Measurements from ENCODE around the gene EDNRB. TPM values are rescaled to one million over a fixed set of nuclear protein-coding genes. Genes with fewer than 3 reads are reported as not detected.

The EDNRB gene
- polyA plus RNA-seq, 1 donor (not counting 4 experiments of a cell fraction or from before 2014, with no cell fraction given): 0.01 TPM

DNA sequence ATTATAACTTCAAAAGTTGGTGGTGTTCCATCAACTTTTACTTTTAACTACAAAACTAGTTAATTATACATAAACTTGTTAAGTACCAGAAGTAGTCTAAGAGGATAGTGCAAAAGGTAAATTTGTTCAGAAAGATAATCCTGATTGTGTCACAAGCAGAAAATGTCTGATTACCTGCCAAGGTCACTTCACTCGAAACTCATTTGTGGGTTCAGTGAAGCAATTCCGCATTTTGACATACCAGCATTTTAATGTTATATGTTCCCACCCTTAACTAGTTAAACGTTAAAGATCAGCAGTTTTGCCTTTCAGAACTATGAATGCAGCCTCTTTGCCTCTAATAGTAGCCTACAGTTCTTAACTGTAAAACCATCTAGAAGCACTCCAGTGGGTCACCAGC is 5.6 kb downstream of the EDNRB start:
- H3K9me1 ChIP-seq (ENCODE audit: control insufficient read depth, extremely low read depth, insufficient read depth, low read length): no peaks in the 10 kb centered on the region
- no peak overlapping the region for H2AFZ ChIP-seq (ENCODE audit: control insufficient read depth, low read length)
- H3K79me2 ChIP-seq (ENCODE audit: control insufficient read depth, insufficient read depth, low read length): no peaks in the 10 kb centered on the region
- H3K4me3 ChIP-seq (ENCODE audit: control insufficient read depth in 2 of 3, extremely low read depth in 1 of 3, insufficient read depth in 2 of 3, low read depth in 1 of 3, low read length in 3 of 3): no peak overlapping the region
- TF ChIP-seq EZH2 (IDR thresholded peaks at IDR 0.05; ENCODE audit: low read length): no peak
- TF ChIP-seq, protein P1, sequence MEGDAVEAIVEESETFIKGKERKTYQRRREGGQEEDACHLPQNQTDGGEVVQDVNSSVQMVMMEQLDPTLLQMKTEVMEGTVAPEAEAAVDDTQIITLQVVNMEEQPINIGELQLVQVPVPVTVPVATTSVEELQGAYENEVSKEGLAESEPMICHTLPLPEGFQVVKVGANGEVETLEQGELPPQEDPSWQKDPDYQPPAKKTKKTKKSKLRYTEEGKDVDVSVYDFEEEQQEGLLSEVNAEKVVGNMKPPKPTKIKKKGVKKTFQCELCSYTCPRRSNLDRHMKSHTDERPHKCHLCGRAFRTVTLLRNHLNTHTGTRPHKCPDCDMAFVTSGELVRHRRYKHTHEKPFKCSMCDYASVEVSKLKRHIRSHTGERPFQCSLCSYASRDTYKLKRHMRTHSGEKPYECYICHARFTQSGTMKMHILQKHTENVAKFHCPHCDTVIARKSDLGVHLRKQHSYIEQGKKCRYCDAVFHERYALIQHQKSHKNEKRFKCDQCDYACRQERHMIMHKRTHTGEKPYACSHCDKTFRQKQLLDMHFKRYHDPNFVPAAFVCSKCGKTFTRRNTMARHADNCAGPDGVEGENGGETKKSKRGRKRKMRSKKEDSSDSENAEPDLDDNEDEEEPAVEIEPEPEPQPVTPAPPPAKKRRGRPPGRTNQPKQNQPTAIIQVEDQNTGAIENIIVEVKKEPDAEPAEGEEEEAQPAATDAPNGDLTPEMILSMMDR (optimal IDR thresholded peaks at IDR 0.05 in 1 of 3, IDR thresholded peaks at IDR 0.05 in 1 of 3, conservative IDR thresholded peaks at IDR 0.05 in 1 of 3; ENCODE audit: extremely low read depth in 1 of 3, insufficient read depth in 2 of 3, low read length in 3 of 3): no peak
- DNase-seq (ENCODE audit: low read depth, low spot score) (no peak), FAIRE-seq (no peak)
- peaks cover 6% of the 10 kb centered on the region for H3K27me3 ChIP-seq (ENCODE audit: control insufficient read depth, extremely low read depth, insufficient read depth, low read length)
- H3K9me3 ChIP-seq (ENCODE audit: control insufficient read depth, low read depth, low read length): no peaks in the 10 kb centered on the region
- no peak overlapping the region for H3K4me2 ChIP-seq (ENCODE audit: control insufficient read depth, extremely low read depth, insufficient read depth, low read depth, low read length)
- no peaks in the 10 kb centered on the region for H4K20me1 ChIP-seq (ENCODE audit: control insufficient read depth, extremely low read depth, insufficient read depth, low read length)
- H3K36me3 ChIP-seq (ENCODE audit: control insufficient read depth in 2 of 2, extremely low read depth in 1 of 2, insufficient read depth in 2 of 2, low read length in 2 of 2): no peaks in the 10 kb centered on the region
- H3K9ac ChIP-seq (ENCODE audit: control insufficient read depth, extremely low read depth, insufficient read depth, low read length): no peak overlapping the region
- no peaks in the 10 kb centered on the region for H3K4me1 ChIP-seq (ENCODE audit: control insufficient read depth, extremely low read depth, insufficient read depth, low read length)
- no peak overlapping the region for H3K27ac ChIP-seq (ENCODE audit: control insufficient read depth, insufficient read depth, low read length)
- dilution Hi-C loops (cut with MboI; ENCODE audit: extremely low pct_ligation_motif_present, low sequenced_read_pairs): no loop called here

DNA sequence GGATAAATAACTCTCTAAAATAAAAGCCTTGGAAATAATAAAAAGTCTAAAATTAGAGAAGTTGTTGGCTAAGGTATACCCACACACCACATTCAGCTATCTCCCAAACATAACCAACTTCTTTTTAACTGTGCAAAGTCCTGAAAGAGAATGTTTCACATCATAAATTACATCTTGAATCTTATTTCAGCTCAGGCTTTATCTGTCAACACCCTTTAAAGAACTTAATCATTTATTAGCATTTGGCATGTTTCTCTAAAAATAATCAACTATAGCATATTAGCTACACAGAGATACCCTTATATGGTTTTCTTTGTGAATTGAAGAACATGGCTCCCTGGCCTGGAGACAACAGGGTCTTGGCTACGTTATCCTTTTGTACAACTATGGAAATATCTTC is 6.9 kb downstream of the EDNRB start:
- Histone ChIP-seq H3K4me1 (ENCODE audit: control insufficient read depth, extremely low read depth, insufficient read depth, low read length) (no peaks in the 10 kb centered on the region), H3K79me2 (ENCODE audit: control insufficient read depth, insufficient read depth, low read length) (no peaks in the 10 kb centered on the region), H3K9me1 (ENCODE audit: control insufficient read depth, extremely low read depth, insufficient read depth, low read length) (no peaks in the 10 kb centered on the region), H3K9ac (ENCODE audit: control insufficient read depth, extremely low read depth, insufficient read depth, low read length) (no peak overlapping the region), H3K27ac (ENCODE audit: control insufficient read depth, insufficient read depth, low read length) (no peak overlapping the region), H3K27me3 (ENCODE audit: control insufficient read depth, extremely low read depth, insufficient read depth, low read length) (peaks cover 3% of the 10 kb centered on the region), H2AFZ (ENCODE audit: control insufficient read depth, low read length) (no peak overlapping the region), H3K36me3 (ENCODE audit: control insufficient read depth in 2 of 2, extremely low read depth in 1 of 2, insufficient read depth in 2 of 2, low read length in 2 of 2) (no peaks in the 10 kb centered on the region), H4K20me1 (ENCODE audit: control insufficient read depth, extremely low read depth, insufficient read depth, low read length) (no peaks in the 10 kb centered on the region), H3K9me3 (ENCODE audit: control insufficient read depth, low read depth, low read length) (no peaks in the 10 kb centered on the region), H3K4me3 (ENCODE audit: control insufficient read depth in 2 of 3, extremely low read depth in 1 of 3, insufficient read depth in 2 of 3, low read depth in 1 of 3, low read length in 3 of 3) (no peak overlapping the region), H3K4me2 (ENCODE audit: control insufficient read depth, extremely low read depth, insufficient read depth, low read depth, low read length) (no peak overlapping the region)
- FAIRE-seq: no peak
- dilution Hi-C loops (cut with MboI; ENCODE audit: extremely low pct_ligation_motif_present, low sequenced_read_pairs): no loop called here
- no peak for TF ChIP-seq EZH2 (IDR thresholded peaks at IDR 0.05; ENCODE audit: low read length)
- TF ChIP-seq, protein P1 (optimal IDR thresholded peaks at IDR 0.05 in 1 of 3, IDR thresholded peaks at IDR 0.05 in 1 of 3, conservative IDR thresholded peaks at IDR 0.05 in 1 of 3; ENCODE audit: extremely low read depth in 1 of 3, insufficient read depth in 2 of 3, low read length in 3 of 3): no peak
- DNase-seq (ENCODE audit: low read depth, low spot score): no peak
